HepG2 (cell line): Measurements from ENCODE around the gene TTC24. TPM values are rescaled to one million over a fixed set of nuclear protein-coding genes. Genes with fewer than 3 reads are reported as not detected.

Source experiments
- HDAC2 ChIP-seq: sonication (generic); formaldehyde crosslinking; IDR thresholded peaks from 2 replicates; pipeline ENCODE4 v1.4.0; 2020; ENCODE audit warnings: missing genetic modification reagents
- HIVEP1 ChIP-seq: sonication (generic); formaldehyde crosslinking; IDR thresholded peaks from 2 replicates; pipeline ENCODE4 v1.4.0; 2020; ENCODE audit warnings: mild to moderate bottlenecking, missing genetic modification reagents
- HOXD1 ChIP-seq: sonication (generic); formaldehyde crosslinking; IDR thresholded peaks from 2 replicates; pipeline ENCODE4 v1.5.0; 2020; ENCODE audit warnings: missing genetic modification reagents
- JDP2 ChIP-seq: sonication (generic); formaldehyde crosslinking; IDR thresholded peaks from 2 replicates; pipeline ENCODE4 v1.8.1; 2022; ENCODE audit warnings: missing genetic modification reagents, borderline replicate concordance
- KDM2A ChIP-seq: sonication (generic); formaldehyde crosslinking; IDR thresholded peaks from 2 replicates; pipeline ENCODE4 v1.4.0; 2020; ENCODE audit warnings: low read depth, missing genetic modification reagents, borderline replicate concordance
- MXD1 ChIP-seq: sonication (generic); formaldehyde crosslinking; IDR thresholded peaks from 2 replicates; pipeline ENCODE4 v1.4.0; 2020; ENCODE audit warnings: mild to moderate bottlenecking, missing genetic modification reagents
- NAIF1 ChIP-seq: sonication (generic); formaldehyde crosslinking; IDR thresholded peaks from 2 replicates; pipeline ENCODE4 v1.5.0; 2020; ENCODE audit warnings: mild to moderate bottlenecking, missing genetic modification reagents, borderline replicate concordance
- PBX2 ChIP-seq: IDR thresholded peaks from 2 replicates; pipeline ENCODE4 v1.6.1; 2016; ENCODE audit warnings: control low read depth
- PHF21A ChIP-seq: sonication (generic); formaldehyde crosslinking; IDR thresholded peaks from 2 replicates; pipeline ENCODE4 v1.5.0; 2020; ENCODE audit warnings: mild to moderate bottlenecking, missing genetic modification reagents
- RNF2 ChIP-seq: fragments of 450-650 bp; conservative IDR thresholded peaks from 2 replicates; pipeline ENCODE4 v1.6.1; 2016; ENCODE audit warnings: low read depth
- STAG1 ChIP-seq: sonication (generic); formaldehyde crosslinking; IDR thresholded peaks from 2 replicates; pipeline ENCODE4 v1.4.0; 2020; ENCODE audit warnings: missing genetic modification reagents
- SUZ12 ChIP-seq: fragments of 150-350 bp; IDR thresholded peaks from 2 replicates; pipeline ENCODE4 v1.6.1; 2014; ENCODE audit warnings: low read depth, low read length
- TBX2 ChIP-seq: sonication (generic); formaldehyde crosslinking; IDR thresholded peaks from 2 replicates; pipeline ENCODE4 v1.5.0; 2020; ENCODE audit warnings: missing genetic modification reagents, mild to moderate bottlenecking, borderline replicate concordance
- TEAD3 ChIP-seq: optimal IDR thresholded peaks from 2 replicates; pipeline ENCODE3; 2016; ENCODE audit warnings: borderline replicate concordance
- ZNF34 ChIP-seq: sonication (generic); formaldehyde crosslinking; IDR thresholded peaks from 2 replicates; pipeline ENCODE4 v1.4.0; 2020; ENCODE audit warnings: mild to moderate bottlenecking, missing genetic modification reagents, borderline replicate concordance
- ZNF792 ChIP-seq: IDR thresholded peaks from 2 replicates; pipeline ENCODE4 v1.6.1; 2016
- polyA plus RNA-seq, 8 experiments: library from polyadenylated mRNA; depleted of rRNA in 3 of 8; stranded (reverse) in 7 of 8; unstranded in 1 of 8; fragments of >200 nt; fragmentation: Illumina TruSeq in 4 of 8; extraction: Trizol in 4 of 8; gene quantifications; 2 replicates each; pipeline versions ENCODE4 v1.2.1 to v1.2.3, GENCODE V29; 2011 to 2016; ENCODE audit warnings: low read depth in 4 of 8, missing spikeins in 1 of 8, mixed read lengths in 1 of 8; ENCODE audit not compliant: insufficient read depth in 1 of 8
- total RNA-seq, 5 experiments: library from RNA; depleted of rRNA; stranded (reverse); fragments of >200 nt; fragmentation: Illumina TruSeq; extraction: Trizol; gene quantifications; 2 replicates each; pipeline ENCODE4 v1.2.3, GENCODE V29; 2016; ENCODE audit warnings: low read depth in 1 of 5
- TF ChIP-seq, protein P1 (sequence below), 2 experiments: sonication (generic) in 1 of 2; formaldehyde crosslinking in 1 of 2; IDR thresholded peaks; 2 replicates each; pipeline versions ENCODE4 v1.4.0 to v1.6.1; 2016 to 2020; ENCODE audit warnings: borderline replicate concordance in 1 of 2, low read depth in 1 of 2, mild to moderate bottlenecking in 1 of 2, missing genetic modification reagents in 1 of 2
- TF ChIP-seq, protein P2 (sequence below): sonication (generic); formaldehyde crosslinking; IDR thresholded peaks from 2 replicates; pipeline ENCODE4 v1.8.1; 2023; ENCODE audit warnings: mild to moderate bottlenecking, missing genetic modification reagents
- TF ChIP-seq, protein P3 (sequence below): IDR thresholded peaks from 2 replicates; pipeline ENCODE4 v1.6.1; 2016; ENCODE audit warnings: missing biosample characterization, missing genetic modification reagents, low read depth
- TF ChIP-seq, protein P4 (sequence below): sonication (generic); formaldehyde crosslinking; IDR thresholded peaks from 2 replicates; pipeline ENCODE4 v1.5.0; 2020; ENCODE audit warnings: missing genetic modification reagents, mild to moderate bottlenecking, borderline replicate concordance

Gene TTC24
- total and polyA plus RNA-seq, 2 of the 13 experiments (the other 11 are each of a cell fraction or from before 2014, with no cell fraction given) = 0.13 to 0.18 TPM

DNA sequence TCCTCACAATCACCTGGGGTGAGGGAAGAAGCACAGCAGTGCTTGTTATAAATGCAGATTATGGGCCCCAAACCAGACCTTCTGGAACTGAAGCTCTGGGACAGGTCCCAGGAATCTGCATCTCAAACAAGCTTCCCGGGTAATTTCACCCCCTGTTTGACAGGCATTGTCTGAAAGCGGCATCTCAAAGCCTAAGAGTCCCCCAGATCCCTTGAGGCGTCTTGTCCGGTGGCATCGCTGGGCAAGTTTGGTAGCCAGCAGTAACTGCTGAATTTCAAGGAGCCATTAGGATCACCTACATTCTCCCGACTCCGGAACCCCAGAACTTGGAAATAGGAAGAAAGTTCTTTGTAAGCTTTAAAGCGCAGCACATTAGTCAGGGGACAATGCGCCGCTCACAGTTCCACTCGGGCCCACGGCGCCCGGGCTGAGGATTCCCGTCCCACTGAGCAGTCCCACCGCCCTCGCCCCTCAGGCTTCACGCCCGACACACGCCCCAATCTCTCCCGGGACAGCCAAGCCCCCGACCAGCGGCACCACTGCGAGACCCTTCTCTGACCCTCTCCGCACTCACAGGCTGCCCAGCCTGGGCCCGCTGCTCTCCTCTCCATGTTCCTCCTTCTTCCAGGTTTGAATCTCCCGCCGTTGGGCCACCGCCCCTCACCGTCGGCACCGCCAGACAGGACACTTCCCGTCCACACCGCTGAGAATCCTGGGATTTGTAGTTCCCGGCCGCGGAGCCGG, 7.4 kb upstream of the TTC24 start, which contains the start of gene IQGAP3 (continued):
- TF ChIP-seq, protein P1, sequence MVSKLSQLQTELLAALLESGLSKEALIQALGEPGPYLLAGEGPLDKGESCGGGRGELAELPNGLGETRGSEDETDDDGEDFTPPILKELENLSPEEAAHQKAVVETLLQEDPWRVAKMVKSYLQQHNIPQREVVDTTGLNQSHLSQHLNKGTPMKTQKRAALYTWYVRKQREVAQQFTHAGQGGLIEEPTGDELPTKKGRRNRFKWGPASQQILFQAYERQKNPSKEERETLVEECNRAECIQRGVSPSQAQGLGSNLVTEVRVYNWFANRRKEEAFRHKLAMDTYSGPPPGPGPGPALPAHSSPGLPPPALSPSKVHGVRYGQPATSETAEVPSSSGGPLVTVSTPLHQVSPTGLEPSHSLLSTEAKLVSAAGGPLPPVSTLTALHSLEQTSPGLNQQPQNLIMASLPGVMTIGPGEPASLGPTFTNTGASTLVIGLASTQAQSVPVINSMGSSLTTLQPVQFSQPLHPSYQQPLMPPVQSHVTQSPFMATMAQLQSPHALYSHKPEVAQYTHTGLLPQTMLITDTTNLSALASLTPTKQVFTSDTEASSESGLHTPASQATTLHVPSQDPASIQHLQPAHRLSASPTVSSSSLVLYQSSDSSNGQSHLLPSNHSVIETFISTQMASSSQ (IDR thresholded peaks at IDR 0.05; ENCODE audit: low read depth) = no peak
- TF ChIP-seq, protein P1 (CRISPR knock-in tag; IDR thresholded peaks at IDR 0.05; ENCODE audit: borderline replicate concordance) = no peak
- no peak for TF ChIP-seq JDP2 (CRISPR knock-in tag)
- TF ChIP-seq, protein P2, sequence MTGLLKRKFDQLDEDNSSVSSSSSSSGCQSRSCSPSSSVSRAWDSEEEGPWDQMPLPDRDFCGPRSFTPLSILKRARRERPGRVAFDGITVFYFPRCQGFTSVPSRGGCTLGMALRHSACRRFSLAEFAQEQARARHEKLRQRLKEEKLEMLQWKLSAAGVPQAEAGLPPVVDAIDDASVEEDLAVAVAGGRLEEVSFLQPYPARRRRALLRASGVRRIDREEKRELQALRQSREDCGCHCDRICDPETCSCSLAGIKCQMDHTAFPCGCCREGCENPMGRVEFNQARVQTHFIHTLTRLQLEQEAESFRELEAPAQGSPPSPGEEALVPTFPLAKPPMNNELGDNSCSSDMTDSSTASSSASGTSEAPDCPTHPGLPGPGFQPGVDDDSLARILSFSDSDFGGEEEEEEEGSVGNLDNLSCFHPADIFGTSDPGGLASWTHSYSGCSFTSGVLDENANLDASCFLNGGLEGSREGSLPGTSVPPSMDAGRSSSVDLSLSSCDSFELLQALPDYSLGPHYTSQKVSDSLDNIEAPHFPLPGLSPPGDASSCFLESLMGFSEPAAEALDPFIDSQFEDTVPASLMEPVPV (CRISPR knock-in tag) = 0 out of 2 replicates have a peak, but pooled peaks have one; percentile 71
- peak; percentile 54 for TF ChIP-seq HIVEP1 (CRISPR knock-in tag)
- TF ChIP-seq NAIF1 (CRISPR knock-in tag) = no peak
- peak; percentile 70; the same call in 1 of the 2 replicates for TF ChIP-seq KDM2A (CRISPR knock-in tag)
- no peak for TF ChIP-seq PHF21A (CRISPR knock-in tag)
- TF ChIP-seq, protein P3, sequence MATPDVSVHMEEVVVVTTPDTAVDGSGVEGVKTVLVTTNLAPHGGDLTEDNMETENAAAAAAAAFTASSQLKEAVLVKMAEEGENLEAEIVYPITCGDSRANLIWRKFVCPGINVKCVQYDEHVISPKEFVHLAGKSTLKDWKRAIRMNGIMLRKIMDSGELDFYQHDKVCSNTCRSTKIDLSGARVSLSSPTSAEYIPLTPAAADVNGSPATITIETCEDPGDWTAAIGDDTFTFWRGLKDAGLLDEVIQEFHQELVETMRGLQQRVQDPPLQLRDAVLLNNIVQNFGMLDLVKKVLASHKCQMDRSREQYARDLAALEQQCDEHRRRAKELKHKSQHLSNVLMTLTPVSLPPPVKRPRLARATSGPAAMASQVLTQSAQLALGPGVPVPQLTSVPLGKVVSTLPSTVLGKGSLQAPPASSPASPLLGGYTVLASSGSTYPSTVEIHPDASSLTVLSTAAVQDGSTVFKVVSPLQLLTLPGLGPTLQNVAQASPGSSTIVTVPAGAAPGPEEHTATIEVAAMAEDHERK (CRISPR knock-in tag) = peak; percentile 58; the same call in 1 of the 2 replicates
- no peak for TF ChIP-seq RNF2
- TF ChIP-seq HOXD1 (CRISPR knock-in tag) = no peak
- TF ChIP-seq PBX2 (CRISPR knock-in tag) = no peak
- peak; percentile 21 for TF ChIP-seq TEAD3
- TF ChIP-seq SUZ12 = peak; percentile 62
- peak; percentile 84 for TF ChIP-seq HDAC2 (CRISPR knock-in tag)
- no peak for TF ChIP-seq STAG1 (CRISPR knock-in tag)
- TF ChIP-seq, protein P4, sequence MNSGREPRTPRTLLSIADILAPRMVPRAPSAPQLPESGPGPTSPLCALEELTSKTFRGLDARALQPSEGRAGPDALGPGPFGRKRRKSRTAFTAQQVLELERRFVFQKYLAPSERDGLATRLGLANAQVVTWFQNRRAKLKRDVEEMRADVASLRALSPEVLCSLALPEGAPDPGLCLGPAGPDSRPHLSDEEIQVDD (CRISPR knock-in tag) = no peak
- TF ChIP-seq TBX2 (CRISPR knock-in tag) = peak; percentile 57
- TF ChIP-seq MXD1 = peak; percentile 83; the same call in 1 of the 2 replicates
- TF ChIP-seq ZNF34 = no peak
- no peak for TF ChIP-seq ZNF792
